ENCODE results near the gene ASPDH.
"Not testable (repeated sequence)": the region's sequence is repeated elsewhere in the genome, so short reads cannot be mapped to it uniquely, and the experiment has no call there.

The ASPDH gene

DNA sequence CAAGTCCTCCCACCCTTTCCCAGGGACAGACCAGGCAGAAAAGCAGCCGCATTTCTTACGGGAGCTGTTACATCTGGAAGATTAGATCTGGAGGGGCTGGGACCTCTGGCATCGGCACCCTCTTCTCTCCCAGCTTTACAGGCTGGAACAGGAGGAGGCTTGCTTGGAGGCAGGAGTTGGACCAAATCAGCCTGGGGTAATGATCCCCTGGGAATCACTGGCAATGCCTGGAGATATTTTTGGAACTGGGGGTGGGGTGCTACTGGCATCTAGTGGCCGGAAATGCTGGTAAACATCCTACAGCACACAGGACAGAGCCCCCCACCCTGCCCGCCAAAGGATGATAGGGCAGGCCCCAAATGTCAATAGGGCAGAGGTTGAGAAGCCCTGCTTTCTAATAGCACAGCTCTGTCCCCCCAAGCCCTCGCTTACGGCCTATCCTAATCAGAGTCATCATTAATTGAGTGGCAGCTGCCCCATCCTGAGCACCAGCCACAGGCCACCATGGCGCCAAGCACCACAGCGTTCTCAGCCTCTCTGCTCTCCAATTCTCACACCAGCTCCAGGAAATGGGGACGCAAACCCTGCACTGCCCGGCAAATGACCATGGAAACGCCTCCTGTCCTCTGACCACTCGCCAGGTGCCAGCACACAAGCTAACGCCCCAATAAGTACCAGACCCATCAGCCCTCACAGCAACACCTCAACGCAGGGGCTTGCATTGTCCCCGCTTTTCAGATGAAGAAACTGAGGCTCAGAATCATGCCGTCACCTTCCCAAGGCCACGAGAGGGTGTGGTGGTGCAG, 33.9 kb upstream of the ASPDH start:
- DNase-seq (ENCODE audit: low spot score) = no peak

DNA sequence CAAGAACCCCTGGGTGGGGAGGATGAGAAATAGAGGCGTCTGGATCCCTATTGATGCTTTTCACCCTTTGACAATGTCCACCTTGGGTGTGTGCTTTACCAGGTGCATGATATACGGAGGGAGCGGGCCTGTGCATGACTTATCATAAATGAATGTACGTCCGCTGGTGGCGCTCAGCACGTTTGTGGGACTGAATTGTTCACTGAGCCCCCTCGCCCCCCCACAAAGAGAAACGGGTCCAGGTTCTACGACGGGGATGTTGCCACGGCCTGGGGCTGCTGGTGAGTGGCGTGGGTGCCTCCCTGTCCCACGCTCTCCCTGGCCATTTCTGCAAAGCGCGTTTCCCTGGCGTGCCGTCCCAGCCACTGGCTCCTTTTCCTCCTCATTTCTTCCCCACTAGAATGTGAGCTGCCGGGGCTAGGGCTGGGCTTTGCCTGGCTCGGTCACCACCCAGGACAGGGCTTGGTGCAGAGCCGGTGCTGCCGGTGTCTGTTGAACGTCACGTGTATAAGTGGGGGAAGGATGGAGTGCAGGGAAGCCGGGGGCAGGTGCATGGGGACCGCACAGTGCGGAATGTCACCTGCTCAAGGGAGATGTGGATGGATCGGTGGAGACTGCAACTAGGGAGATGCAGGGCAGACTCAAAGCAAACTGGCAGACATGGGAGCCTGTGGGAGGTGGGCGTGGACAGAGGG, 33.0 kb upstream of the ASPDH start:
- no peak for DNase-seq (ENCODE audit: low spot score)

DNA sequence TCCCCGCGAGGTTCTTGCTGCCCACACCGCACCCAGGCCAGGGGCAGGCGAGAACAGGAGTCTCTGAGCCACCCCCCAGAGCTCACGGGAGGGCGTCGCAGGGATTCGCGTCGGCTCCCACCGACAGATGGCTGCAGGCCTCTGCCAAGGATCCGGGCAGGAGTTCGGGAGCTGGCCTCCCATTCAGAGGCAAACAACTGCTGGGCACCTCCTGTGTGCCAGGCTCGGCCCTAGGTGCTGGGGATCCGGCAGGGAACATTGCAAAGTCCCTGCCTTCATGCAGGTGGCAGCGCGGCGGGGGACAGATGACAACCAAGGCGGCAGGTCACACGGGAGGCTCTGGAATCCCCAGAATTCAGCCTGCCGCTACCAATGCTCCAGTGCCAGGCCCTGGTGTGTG, 29.2 kb upstream of the ASPDH start:
- DNase-seq (ENCODE audit: low spot score) = no peak

DNA sequence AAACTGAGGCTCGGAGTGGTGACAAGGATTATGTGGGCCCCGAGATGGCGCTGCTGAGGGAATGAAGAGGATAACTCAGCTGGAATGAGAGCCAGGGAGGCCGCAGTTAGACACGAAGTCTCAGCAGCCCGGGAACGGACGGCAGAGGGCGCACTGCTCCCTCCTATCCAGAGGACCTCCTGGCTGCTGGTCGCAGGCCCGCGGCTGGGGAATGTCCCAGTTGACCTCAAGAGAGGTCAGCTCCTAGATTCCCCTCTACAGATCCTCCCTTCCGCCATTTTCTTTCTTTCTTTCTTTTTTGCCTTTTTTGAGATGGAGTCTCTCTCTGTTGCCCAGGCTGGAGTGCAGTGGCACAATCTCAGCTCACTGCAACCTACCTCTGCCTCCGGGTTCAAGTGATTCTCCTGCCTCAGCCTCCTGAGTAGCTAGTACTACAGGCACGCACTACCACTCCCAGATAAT, 24.1 kb upstream of the ASPDH start:
- peak; percentile 71 for DNase-seq (ENCODE audit: low spot score)

DNA sequence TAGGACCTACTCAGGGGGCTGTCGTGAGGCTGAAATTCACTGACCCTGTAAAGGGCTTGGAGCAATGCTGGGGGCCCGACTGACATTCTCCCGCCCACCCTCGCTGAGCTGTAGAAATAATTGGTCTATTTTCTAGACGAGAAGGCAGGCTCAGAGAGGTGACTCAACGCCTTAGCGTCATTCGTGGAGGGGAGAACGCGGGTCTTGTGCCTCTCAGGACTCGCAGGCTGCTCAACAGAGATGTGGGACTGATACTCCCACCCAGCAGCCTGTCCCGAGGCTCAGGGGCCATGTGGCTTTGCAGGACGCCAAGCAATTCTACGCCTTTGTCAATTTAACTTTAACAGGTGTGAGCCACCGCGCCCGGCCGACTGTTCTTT, 23.6 kb upstream of the ASPDH start:
- no peak for DNase-seq (ENCODE audit: low spot score)

DNA sequence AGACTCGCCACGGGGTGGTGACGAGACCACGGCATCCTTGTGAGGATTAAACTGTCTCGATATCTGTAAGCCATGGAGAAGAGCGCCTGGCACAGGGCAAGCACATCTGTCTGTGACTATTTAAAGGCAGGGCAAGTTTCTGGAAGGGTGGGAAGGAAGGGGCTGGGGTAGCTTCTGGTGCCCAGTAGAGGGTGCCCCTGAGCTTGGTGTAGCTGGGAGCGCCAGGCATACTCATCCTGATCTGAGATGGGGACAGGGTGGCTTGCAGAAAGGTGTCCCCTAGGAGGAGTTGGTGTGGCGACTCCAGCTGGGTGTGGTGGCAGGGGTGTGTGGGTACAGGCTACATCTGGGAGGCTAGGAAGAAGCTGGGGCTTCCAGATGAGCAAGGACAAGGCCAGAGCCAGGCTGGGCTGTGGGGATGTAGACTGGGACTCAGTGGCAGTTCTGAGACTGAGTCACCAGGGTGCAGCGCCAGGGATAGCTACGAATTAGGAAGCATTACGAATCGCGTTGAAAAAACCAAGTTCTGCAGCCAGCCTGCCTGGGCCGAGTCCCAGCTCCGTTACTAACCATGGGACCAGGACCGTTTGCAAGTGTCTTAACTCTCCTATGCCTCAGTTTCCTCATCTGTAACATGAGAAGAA, 23.1 kb upstream of the ASPDH start:
- DNase-seq (ENCODE audit: low spot score) = no peak

DNA sequence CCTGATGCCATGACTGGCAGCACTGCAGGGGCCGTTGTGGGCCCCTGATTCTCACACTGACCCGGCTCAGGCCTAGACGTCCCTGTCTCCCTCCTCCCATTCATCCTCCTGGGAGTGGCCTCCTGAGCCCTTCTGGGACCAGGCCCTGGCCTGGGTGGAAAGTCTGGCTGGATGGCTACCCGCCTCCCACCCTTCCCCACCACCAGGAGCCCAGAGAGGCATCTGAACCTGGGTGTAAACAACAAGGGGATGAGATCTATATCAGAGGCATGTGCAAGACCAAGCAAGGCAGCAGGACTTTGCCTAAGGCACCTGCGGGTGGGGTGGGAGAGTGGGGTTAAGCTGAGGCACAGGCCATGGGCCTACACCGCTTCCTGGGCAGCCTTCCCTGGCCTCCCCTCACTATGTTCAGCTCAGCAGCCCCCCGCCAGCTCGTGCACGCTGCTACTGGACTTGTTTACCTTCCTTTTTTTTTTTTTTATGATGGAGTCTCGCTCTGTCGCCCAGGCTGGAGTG, 22.0 kb upstream of the ASPDH start:
- no peak for DNase-seq (ENCODE audit: low spot score)

DNA sequence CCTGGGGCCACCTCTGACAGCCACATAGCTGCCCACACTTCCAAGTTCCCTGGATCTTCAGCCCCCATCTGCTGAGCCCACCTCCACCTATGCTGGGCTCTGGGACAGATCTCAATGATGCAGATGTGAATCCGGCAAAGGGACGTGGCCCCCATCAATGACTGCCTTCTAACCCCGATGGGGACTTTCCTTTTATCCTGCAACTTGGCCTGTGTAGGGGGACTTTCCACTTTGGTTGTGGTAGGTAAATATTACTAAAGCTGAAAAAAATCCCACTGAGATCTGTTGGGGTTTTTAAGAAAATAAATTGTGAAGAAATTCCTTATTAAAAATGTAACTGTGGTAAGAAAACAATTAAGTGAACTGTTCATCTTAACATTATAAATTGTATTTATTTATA, 20.8 kb upstream of the ASPDH start:
- DNase-seq (ENCODE audit: low spot score) = no peak

DNA sequence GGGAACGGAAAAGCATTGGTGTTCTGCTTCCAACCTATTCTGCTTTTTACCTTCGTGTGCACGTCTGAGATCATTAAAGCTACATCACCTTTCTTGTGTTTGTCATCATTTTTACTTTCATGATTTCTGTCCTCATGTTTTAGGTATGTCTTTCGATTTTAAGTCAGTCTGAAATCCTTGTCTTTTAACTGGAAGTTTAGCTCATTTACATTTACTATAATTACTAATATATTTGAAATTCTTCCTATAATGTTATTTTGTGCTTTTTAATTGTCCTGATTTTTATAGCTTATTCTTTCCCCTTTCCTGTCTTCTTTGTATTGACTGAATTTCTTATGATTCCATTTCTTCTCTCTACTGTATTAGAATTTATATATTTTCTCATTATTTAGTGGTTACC, 19.2 kb upstream of the ASPDH start:
- DNase-seq (ENCODE audit: low spot score) = no peak

DNA sequence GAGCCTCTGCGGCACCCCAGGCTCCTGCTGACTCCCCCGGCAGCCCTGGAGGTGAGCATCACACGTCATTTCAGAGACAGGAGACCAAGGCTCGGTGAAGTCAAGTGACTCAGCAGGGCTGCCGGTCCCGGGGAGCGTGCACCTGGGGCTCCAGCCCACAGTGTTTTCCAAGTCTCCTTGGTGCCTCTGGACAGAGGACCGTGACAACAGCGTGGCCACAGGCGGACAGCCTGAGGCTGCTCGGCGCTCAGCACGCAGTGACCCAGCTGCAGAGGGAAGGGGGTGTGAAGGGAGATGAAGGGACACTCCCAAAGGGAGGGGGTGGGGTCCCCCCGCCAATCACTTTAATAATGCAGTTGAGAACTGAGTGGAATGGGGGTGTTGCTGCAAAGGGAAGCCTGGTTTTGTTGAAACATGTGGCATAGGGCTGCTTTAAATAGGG, 17.5 kb upstream of the ASPDH start:
- DNase-seq (ENCODE audit: low spot score) = no peak

DNA sequence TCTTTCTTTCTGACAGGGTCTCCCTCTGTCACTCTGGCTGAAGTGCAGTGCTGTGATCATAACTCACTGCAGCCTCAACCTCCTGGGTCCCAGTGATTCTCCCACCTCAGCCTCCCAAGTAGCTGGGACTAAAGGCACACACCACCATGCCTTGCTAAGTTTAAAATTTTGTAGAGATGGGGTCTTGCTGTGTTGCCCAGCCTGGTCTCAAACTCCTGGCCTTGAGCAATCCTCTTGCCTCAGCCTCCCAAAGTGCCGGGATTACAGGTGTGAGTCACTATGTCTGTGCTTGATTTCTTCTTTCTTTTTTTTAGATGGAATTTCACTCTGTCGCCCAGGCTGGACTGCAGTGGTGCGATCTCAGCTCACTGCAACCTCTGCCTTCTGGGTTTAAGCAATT, 14.3 kb upstream of the ASPDH start:
- not testable (repeated sequence) for DNase-seq (ENCODE audit: low spot score)

DNA sequence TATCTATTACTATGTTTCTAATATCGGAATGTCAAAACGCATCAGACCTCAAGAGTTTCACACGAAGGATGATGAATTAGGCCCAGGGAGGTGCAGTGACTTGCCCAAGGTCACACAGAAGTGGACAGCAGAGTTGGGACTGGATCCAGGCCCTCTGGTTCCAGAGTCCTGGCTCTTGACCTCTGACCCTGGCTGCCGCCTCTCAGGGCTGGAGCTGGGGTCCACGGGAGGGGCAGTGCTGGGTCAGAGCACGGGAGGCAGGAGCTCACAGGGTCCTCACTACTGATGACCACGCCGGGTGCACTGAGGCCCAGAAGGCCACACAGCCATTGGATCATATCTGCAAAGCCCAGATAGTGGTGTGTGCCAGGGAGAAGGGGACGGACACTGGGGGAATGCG, 9.2 kb upstream of the ASPDH start:
- no peak for DNase-seq (ENCODE audit: low spot score)

DNA sequence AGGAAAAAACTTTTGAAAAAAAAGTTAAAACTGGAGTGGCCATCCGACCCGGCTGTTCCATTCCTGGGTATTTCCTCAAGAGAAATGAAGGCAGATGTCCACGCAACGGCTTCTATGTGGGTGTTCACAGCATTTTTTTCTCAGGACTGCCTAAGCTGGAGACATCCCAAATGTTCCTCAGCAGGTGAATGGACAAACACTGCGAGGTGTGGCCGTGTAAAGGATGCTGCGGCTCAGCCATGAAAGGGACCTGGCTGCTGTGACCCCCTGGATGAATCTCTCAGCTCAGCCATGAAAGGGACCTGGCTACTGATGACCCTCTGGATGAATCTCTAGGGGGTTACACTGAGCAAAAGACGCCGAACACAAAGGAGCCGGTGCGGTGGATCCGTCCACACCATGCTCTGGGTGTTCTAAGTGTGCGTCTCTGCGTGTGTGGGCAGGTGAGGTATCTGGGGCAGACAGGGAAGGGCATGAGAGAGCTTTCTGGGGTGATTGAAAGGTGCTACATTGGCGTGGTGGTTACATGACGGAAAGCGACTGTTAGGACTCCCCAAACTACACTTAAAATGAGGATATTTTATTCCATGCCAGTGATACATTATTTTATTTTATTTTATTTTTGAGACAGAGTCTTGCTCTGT, 7.2 kb upstream of the ASPDH start:
- no peak for DNase-seq (ENCODE audit: low spot score)

DNA sequence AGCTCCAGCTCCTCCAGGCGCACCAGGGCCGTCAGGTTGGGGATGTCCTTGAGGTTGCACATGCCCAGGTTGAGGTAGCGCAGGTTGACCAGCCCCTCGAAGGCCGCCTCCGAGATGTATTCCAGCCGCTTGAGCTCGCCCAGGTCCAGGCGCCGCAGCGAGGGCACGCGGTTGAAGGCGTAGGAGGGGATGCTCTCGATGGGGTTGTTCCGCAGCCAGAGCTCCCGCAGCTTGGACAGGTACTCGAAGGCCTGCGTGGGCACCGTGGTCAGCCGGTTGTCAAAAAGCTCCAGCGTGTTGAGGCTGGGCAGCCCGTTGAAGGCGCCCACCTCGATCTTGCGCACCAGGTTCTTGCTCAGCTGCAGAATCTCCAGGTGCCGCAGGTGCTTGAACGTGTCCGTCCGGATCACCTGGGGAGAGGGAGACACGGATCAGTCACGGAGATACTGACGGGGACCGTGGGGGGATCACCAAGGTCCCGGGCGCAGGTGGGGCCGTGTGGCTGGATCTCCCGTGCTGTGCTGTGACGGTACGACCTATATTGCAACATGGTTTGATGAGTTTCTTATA, 5.4 kb upstream of the ASPDH start:
- DNase-seq (ENCODE audit: low spot score) = no peak

DNA sequence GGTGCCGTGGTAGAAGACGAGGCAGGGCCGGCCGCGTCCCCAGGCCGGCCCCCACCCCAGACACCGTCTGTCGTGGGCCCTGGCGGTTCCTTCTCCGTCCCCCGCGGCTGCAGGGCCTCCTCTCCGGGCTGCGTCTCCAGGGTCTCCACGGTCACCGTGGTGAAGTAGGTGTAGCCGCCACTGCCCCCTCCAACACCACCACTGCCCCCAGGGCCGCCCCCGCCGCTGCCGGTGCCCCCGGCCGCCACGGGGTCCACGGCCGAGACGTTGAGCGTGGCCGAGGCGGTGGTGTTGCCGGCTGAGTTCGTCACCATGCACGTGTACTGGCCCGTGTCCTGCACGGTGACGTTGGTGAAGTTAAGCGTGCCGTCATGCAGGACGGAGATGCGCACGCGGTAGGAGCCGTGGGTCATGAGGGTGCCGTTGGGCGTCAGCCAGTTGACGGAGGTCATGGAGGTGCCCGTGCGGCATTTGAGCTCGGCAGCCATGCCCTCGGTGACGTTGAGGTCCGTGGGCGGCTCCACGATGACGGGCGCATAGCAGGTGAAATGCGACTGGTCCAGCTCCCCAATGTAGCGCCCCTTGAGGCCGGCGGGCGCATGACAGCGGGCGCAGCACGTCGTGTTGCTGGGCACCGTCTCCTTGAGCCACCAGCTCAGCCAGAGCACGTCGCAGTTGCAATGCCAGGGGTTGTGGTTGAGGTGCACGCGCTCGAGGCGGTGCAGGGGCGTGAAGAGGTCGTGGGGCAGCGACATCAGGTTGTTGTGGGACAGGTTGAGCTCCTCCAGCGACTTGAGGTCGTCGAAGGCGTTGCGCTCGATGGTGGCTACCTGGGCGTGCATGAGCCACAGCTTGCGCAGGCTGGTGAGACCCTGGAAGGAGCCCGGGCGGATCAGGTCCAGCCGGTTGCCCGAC, 4.6 kb upstream of the ASPDH start:
- no peak for DNase-seq (ENCODE audit: low spot score)

DNA sequence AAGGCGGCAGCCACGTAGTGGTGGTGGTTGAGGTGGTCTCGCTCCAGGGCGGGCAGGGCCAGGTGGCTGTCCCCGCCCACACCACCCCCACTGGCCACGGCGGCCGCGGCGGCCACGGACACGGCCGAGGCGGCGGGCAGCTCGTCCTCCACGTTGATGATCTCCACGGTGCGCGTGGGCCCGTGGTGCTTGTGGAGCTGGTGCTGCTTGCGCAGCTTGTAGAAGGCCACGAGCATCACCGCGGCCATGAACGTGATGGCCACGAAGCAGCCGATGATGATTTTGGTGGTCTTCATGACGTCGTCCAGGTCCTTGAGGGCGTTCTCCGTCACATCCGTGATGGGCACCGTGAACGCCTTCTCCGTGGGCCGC, 4.0 kb upstream of the ASPDH start:
- no peak for DNase-seq (ENCODE audit: low spot score)

DNA sequence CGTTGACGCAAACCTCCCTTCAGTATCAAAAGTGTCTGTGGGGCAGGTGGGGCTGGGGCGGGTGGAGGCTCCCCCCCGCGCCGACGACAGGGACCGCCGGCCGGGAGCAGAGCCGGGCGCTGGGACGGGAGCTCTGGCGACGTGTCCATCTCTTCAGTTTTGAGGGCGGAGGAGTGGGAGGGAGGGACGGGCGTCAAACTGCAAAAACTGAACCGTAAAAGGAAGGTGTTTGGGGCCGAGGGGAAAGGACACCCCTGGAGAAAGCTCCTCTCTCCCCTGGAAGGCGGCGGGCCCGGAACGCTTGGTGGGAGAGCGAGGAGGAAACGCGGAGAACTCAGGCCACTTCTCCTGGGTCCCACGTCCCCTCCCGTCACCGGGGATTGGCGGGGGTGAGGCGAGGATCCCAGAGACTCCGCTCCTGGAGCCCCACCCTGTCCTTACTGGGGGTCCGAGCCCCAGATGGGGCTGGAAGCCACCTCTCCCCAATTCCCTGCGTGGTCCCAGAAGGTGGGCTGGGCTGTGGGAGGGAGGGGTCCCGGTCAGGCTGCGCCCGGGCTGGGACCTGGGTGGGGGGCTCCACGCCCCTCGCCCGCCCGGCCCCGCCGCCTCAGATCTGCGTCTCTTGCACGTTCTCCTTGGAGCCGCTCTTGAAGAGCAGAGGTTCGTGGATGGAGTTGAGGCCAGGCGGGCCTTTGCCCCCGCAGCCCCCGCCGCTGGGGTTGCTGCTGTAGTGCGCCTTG, 3.4 kb upstream of the ASPDH start:
- no peak for DNase-seq (ENCODE audit: low spot score)

DNA sequence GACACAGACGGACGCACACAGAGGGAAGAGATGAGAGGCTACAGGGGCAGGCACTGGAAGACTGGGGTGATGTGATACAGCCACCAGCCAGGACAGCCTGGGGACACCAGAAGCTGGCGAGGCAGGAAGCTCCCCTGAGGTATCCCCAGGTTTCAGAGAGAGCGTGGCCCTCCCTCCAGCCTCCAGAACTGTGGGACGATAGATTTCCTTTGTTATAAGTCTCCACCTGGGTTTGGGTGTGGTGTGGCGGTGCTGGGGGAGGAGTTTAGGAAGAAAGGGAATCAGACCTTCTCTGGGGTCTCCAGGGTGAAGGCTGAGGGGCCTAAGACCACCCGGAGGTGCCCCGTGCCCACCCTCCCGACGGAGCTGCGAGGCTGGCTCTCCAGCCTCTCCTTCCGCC, 2.7 kb upstream of the ASPDH start:
- DNase-seq (ENCODE audit: low spot score) = no peak

DNA sequence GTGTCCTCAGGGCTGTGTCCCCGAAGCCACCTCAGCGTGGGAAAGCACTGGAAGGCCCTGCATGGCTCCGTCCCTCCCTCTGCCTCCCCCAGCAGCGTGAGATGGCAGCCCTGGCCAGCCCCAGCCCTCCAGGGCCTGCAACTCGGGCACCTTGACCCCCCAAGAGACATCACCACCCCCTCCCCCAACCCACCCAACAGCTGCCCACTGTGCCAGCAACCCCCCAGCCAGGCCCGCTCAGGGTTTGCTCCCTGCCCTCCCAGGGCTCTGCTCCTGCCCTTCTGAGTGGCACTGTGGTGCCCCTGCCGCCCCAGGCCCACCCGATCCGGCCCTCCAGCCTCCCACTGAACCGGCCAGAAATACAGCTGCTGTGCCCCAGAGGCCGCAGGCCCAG, 1.5 kb upstream of the ASPDH start:
- DNase-seq (ENCODE audit: low spot score) = no peak
